ENCODE measurements around the gene KIAA0408.

GRCh38 chr6:127436578-127437110 lies 22.5 kb downstream of the KIAA0408 start:
- no peak for TF ChIP-seq CTCF (IDR thresholded peaks at IDR 0.05)
- TF ChIP-seq POLR2A (IDR thresholded peaks at IDR 0.05), result no peak

All from testis (tissue), 2 donors.